WERI-Rb-1 (cell line): ENCODE data around the gene PAX7.

Experiments
- DNase-seq: peaks from one replicate; pipeline ENCODE4 v3.0.0-alpha.2; 2020
- H3K27ac ChIP-seq: fragments of 250-450 bp; sonication (Bioruptor Pico); 2 replicates; pipeline ENCODE4 v1.5.1; 2020; ENCODE audit warnings: mild to moderate bottlenecking, moderate library complexity
- H3K27me3 ChIP-seq: fragments of 250-450 bp; sonication (Bioruptor Pico); 2 replicates; pipeline ENCODE4 v1.5.1; 2021; ENCODE audit warnings: mild to moderate bottlenecking, low read depth, moderate library complexity; ENCODE audit not compliant: insufficient read depth, severe bottlenecking
- H3K36me3 ChIP-seq: fragments of 250-450 bp; sonication (Bioruptor Pico); 2 replicates; pipeline ENCODE4 v1.5.1; 2020; ENCODE audit warnings: mild to moderate bottlenecking, moderate library complexity
- H3K4me3 ChIP-seq: 2 replicates; pipeline ENCODE4 v1.5.1; 2011; ENCODE audit warnings: low read depth, mild to moderate bottlenecking, control low read depth, low read length
- H3K9me3 ChIP-seq: fragments of 250-450 bp; sonication (Bioruptor Pico); 2 replicates; pipeline ENCODE4 v1.5.1; 2021; ENCODE audit warnings: mild to moderate bottlenecking, moderate library complexity; ENCODE audit not compliant: severe bottlenecking
- TF ChIP-seq, protein P1 (sequence below): IDR thresholded peaks from 2 replicates; pipeline ENCODE4 v1.5.1; 2011; ENCODE audit warnings: low read depth, mild to moderate bottlenecking, control low read depth, inconsistent platforms, low read length

The PAX7 gene

DNA sequence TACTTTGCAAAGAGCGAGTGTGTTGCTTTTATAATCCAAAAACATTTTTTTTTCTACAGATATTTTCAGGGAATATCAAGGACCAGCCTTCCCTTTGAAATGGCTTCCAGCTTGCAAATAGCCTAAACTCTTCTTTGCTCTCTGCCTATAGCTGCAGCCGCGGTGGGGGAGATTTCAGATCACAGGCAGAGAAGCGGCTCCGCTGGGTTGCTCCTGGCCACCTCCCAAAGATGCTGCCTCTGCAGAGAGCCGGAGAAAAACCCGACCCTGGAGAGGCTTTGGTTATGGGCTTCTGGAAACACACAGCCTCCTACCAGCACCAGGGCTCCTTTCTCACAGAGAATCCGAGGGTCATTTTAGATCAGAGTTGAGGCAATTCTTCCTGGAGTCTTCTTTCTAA, 18.6 kb upstream of the PAX7 start:
- no peaks in the 10 kb centered on the region for H3K9me3 ChIP-seq
- no peak for DNase-seq
- H3K36me3 ChIP-seq: no peaks in the 10 kb centered on the region
- no peak overlapping the region for H3K4me3 ChIP-seq
- H3K27me3 ChIP-seq: peaks cover 33% of the 10 kb centered on the region
- no peak overlapping the region for H3K27ac ChIP-seq
- TF ChIP-seq, protein P1, sequence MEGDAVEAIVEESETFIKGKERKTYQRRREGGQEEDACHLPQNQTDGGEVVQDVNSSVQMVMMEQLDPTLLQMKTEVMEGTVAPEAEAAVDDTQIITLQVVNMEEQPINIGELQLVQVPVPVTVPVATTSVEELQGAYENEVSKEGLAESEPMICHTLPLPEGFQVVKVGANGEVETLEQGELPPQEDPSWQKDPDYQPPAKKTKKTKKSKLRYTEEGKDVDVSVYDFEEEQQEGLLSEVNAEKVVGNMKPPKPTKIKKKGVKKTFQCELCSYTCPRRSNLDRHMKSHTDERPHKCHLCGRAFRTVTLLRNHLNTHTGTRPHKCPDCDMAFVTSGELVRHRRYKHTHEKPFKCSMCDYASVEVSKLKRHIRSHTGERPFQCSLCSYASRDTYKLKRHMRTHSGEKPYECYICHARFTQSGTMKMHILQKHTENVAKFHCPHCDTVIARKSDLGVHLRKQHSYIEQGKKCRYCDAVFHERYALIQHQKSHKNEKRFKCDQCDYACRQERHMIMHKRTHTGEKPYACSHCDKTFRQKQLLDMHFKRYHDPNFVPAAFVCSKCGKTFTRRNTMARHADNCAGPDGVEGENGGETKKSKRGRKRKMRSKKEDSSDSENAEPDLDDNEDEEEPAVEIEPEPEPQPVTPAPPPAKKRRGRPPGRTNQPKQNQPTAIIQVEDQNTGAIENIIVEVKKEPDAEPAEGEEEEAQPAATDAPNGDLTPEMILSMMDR: no peak

DNA sequence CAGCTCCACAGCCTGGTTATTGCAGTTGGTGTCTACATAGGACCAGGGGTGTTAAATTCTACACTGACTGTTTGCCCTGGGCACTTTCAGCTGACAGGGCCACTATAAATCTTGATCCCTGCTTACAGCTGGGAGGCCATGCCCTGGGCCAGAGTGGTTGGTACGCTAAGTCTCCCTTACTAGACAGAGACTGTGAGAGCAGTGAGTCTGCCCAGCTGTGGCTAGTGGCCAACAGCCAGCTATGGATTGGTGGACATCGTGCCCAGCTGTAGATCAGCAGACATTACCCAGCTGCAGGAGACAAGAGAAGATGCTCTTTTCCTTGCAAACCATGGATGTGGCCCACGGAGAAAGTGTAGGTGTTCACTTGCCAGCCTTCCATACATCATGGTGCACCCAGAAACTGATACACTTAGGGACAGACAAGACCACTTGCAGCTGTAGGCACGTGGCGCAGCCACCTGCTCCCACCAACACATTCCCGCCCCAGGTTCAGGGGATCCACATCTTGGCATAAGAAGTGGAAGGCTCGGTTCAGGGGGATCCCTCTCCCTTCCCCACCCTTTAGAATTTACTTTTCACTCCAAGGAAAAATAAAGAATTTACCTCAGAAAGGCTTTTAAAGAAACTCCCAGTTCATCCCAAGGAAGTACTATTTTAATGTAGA, 16.4 kb upstream of the PAX7 start:
- H3K27ac ChIP-seq: no peak overlapping the region
- TF ChIP-seq, protein P1: no peak
- H3K4me3 ChIP-seq: no peak overlapping the region
- peaks cover 44% of the 10 kb centered on the region for H3K27me3 ChIP-seq
- no peaks in the 10 kb centered on the region for H3K9me3 ChIP-seq
- H3K36me3 ChIP-seq: no peaks in the 10 kb centered on the region
- no peak for DNase-seq

GRCh38 chr1:18618546-18619466, 11.8 kb upstream of the PAX7 start:
- no peak for DNase-seq
- Histone ChIP-seq H3K9me3 (no peaks in the 10 kb centered on the region), H3K36me3 (no peaks in the 10 kb centered on the region), H3K27ac (no peak overlapping the region), H3K27me3 (peaks cover 52% of the 10 kb centered on the region), H3K4me3 (no peak overlapping the region)
- TF ChIP-seq, protein P1: no peak

GRCh38 chr1:18619467-18619835, 11.2 kb upstream of the PAX7 start:
- Histone ChIP-seq H3K27me3 (peaks cover 53% of the 10 kb centered on the region), H3K36me3 (no peaks in the 10 kb centered on the region), H3K27ac (no peak overlapping the region), H3K9me3 (no peaks in the 10 kb centered on the region), H3K4me3 (no peak overlapping the region)
- no peak for DNase-seq
- TF ChIP-seq, protein P1: no peak

- no peak for DNase-seq
- H3K27me3 ChIP-seq: peaks cover 88% of the 10 kb centered on the region
- H3K4me3 ChIP-seq: no peak overlapping the region
- no peaks in the 10 kb centered on the region for H3K36me3 ChIP-seq
- TF ChIP-seq, protein P1: no peak
- H3K27ac ChIP-seq: no peak overlapping the region
- no peaks in the 10 kb centered on the region for H3K9me3 ChIP-seq
Measured at GRCh38 chr1:18628511-18628910, 2.1 kb upstream of the PAX7 start.
